Breast epithelium (tissue), 4 donors: ENCODE results near the gene TBC1D1. TPM values are rescaled to one million over a fixed set of nuclear protein-coding genes. Genes with fewer than 3 reads are reported as not detected.

ENCODE experiments used
- DNase-seq, 2 donors: peaks; one replicate each; pipeline ENCODE4 v3.0.0-alpha.2; 2019; ENCODE audit warnings: low spot score in 2 of 2
- H3K27ac ChIP-seq, 2 donors: fragments of 200-600 bp; sonication (generic) in 1 of 2; one replicate each; pipeline ENCODE4 v1.5.1; 2016 to 2019; ENCODE audit warnings: mild to moderate bottlenecking in 1 of 2
- H3K27me3 ChIP-seq, 2 donors: fragments of 200-600 bp; sonication (generic) in 1 of 2; one replicate each; pipeline versions ENCODE4 v1.5.1 to v1.6.0; 2017 to 2019; ENCODE audit warnings: control low read depth in 1 of 2, mild to moderate bottlenecking in 1 of 2
- H3K36me3 ChIP-seq: fragments of 200-600 bp; one replicate; pipeline ENCODE4 v1.5.1; 2019
- H3K4me1 ChIP-seq, 2 donors: fragments of 200-600 bp; sonication (generic); one replicate each; pipeline ENCODE4 v1.5.1; 2016 to 2019; ENCODE audit warnings: control low read depth in 1 of 2
- H3K4me3 ChIP-seq, 3 donors: fragments of 200-600 bp; sonication (generic); 1 replicate in 2 of 3; 2 replicates in 1 of 3; pipeline ENCODE4 v1.5.1; 2016 to 2019; ENCODE audit warnings: mild to moderate bottlenecking in 3 of 3, moderate library complexity in 2 of 3
- H3K9me3 ChIP-seq, 2 donors: fragments of 200-600 bp; sonication (generic) in 1 of 2; one replicate each; pipeline ENCODE4 v1.5.1; 2016 to 2019; ENCODE audit warnings: control low read depth in 1 of 2
- CTCF ChIP-seq, 3 donors: fragments of 450-650 bp; IDR thresholded peaks; one replicate each; pipeline ENCODE4 v1.5.1; 2016 to 2017; ENCODE audit warnings: antibody characterized with exemption in 3 of 3, mild to moderate bottlenecking in 3 of 3, moderate library complexity in 3 of 3
- POLR2A ChIP-seq: fragments of 450-650 bp; IDR thresholded peaks from one replicate; pipeline ENCODE4 v1.6.1; 2016; ENCODE audit warnings: antibody characterized with exemption, mild to moderate bottlenecking, moderate library complexity
- POLR2AphosphoS5 ChIP-seq, 3 donors: sonication (generic); formaldehyde crosslinking; IDR thresholded peaks; one replicate each; pipeline ENCODE4 v1.6.1; 2017; ENCODE audit warnings: antibody characterized with exemption in 3 of 3
- intact Hi-C: fragments of 100-400 bp; cut with DNase I; formaldehyde crosslinking; loops from one replicate; pipeline ENCODE4 v1.15.1; 2023; ENCODE audit warnings: low total_unique reads
- total RNA-seq, 3 donors: library from RNA; depleted of rRNA; stranded (reverse); fragments of >200 nt; gene quantifications; one replicate each; pipeline ENCODE4 v1.1.0, GENCODE V29; 2016

The TBC1D1 gene
- total RNA-seq, 3 donors from 2014 or later: 55.2 to 80.9 (median 63.9) TPM

- no peaks in the 10 kb centered on the region for H3K27me3 ChIP-seq
- H3K4me1 ChIP-seq: no peaks in the 10 kb centered on the region
- no peak for DNase-seq
- H3K36me3 ChIP-seq: no peaks in the 10 kb centered on the region
- H3K4me3 ChIP-seq: no peak overlapping the region
- intact Hi-C loops: no loop called here
- H3K9me3 ChIP-seq: no peaks in the 10 kb centered on the region
- H3K27ac ChIP-seq: no peak overlapping the region
- no peak for TF ChIP-seq POLR2A
- TF ChIP-seq POLR2AphosphoS5 (IDR thresholded peaks at IDR 0.05): no peak
Observed at GRCh38 chr4:38086151-38086848, 195.4 kb downstream of the TBC1D1 start.

GRCh38 chr4:38086849-38087226, 196.0 kb downstream of the TBC1D1 start:
- H3K4me3 ChIP-seq: no peak overlapping the region
- no peaks in the 10 kb centered on the region for H3K36me3 ChIP-seq
- no peak for DNase-seq
- H3K27ac ChIP-seq: no peak overlapping the region
- H3K27me3 ChIP-seq: no peaks in the 10 kb centered on the region
- H3K9me3 ChIP-seq: no peaks in the 10 kb centered on the region
- intact Hi-C loops: no loop called here
- no peaks in the 10 kb centered on the region for H3K4me1 ChIP-seq
- TF ChIP-seq POLR2A (no peak), POLR2AphosphoS5 (IDR thresholded peaks at IDR 0.05) (no peak), CTCF (IDR thresholded peaks at IDR 0.05) (no peak)

- TF ChIP-seq POLR2A (no peak), CTCF (IDR thresholded peaks at IDR 0.05) (no peak), POLR2AphosphoS5 (IDR thresholded peaks at IDR 0.05) (no peak)
- no peaks in the 10 kb centered on the region for H3K36me3 ChIP-seq
- H3K27me3 ChIP-seq: no peaks in the 10 kb centered on the region
- H3K9me3 ChIP-seq: no peaks in the 10 kb centered on the region
- intact Hi-C loops: no loop called here
- no peak for DNase-seq
- H3K27ac ChIP-seq: no peak overlapping the region
- H3K4me3 ChIP-seq: no peak overlapping the region
- H3K4me1 ChIP-seq: no peaks in the 10 kb centered on the region
Observed at GRCh38 chr4:38088321-38088720, 197.4 kb downstream of the TBC1D1 start.

- no peaks in the 10 kb centered on the region for H3K4me1 ChIP-seq
- no peak for TF ChIP-seq POLR2AphosphoS5 (IDR thresholded peaks at IDR 0.05)
- TF ChIP-seq POLR2A: no peak
- TF ChIP-seq CTCF (IDR thresholded peaks at IDR 0.05): no peak
- no peaks in the 10 kb centered on the region for H3K36me3 ChIP-seq
- DNase-seq: no peak
- H3K9me3 ChIP-seq: no peaks in the 10 kb centered on the region
- no peak overlapping the region for H3K27ac ChIP-seq
- no peaks in the 10 kb centered on the region for H3K27me3 ChIP-seq
- no peak overlapping the region for H3K4me3 ChIP-seq
- intact Hi-C loops: no loop called here
Observed at GRCh38 chr4:38089961-38090360, 199.1 kb downstream of the TBC1D1 start.

- H3K27ac ChIP-seq: no peak overlapping the region
Observed at GRCh38 chr4:38090455-38091246, 199.8 kb downstream of the TBC1D1 start.

More at GRCh38 chr4:38090455-38091246, 199.8 kb downstream of the TBC1D1 start:
- TF ChIP-seq POLR2AphosphoS5 (IDR thresholded peaks at IDR 0.05) (no peak), CTCF (IDR thresholded peaks at IDR 0.05) (no peak), POLR2A (no peak)
- no peaks in the 10 kb centered on the region for H3K36me3 ChIP-seq
- no peak overlapping the region for H3K4me3 ChIP-seq
- H3K27me3 ChIP-seq: no peaks in the 10 kb centered on the region
- no peaks in the 10 kb centered on the region for H3K9me3 ChIP-seq
- no peaks in the 10 kb centered on the region for H3K4me1 ChIP-seq
- no peak for DNase-seq
- intact Hi-C loops: no loop called here
